GM15510 (cell line): ENCODE measurements around the gene GNAZ.

Experiments
- POLR2A ChIP-seq: IDR thresholded peaks from 3 replicates; pipeline ENCODE4 v1.6.1; 2011; ENCODE audit warnings: borderline replicate concordance; ENCODE audit not compliant: insufficient read length; ENCODE audit errors: extremely low read depth

The GNAZ gene

DNA sequence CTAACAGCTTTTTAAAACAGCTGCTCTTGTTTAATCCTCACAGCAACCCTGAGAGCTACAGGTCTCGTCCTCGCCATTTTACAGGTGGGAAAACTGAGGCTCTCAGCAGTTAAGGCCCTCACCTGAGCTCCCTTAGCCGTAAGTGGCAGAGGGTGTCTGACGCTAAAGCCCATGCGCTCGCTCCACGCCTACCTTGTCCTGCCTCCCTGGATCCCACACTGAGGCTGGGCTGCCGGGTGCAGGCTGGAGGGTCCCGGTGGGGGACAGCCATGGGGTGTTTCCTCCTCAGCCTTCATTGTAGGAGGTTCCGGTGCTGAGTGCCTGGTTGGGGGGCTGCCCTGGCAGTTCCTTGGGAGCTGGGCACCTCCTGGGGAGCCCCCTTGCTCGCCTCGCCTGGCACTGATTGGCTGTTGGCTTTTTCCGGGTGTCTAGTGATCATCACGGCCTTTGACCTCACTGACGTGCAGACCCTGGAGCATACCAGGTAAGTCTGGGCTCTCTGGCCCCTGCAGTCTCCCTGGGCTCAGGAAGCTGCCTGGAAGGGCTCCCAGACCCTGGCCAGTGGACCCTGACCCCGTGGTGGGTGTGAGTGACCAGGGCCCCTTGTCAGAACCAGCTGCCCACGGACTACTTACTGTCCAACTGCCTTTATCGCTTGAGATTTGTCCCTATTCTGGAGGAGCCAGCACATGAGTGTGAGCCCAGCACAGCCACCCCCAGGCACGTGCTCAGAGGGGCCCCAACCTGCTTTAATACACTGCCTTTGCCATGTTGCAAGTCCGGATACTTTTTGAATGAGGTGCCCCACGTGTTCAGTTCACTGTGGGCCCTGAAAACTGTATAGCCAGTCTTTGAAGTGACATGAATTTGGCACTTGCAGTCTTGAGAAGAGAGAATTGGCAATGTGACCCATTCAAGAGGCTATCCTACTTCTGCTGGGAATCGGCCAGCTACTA lies 87.5 kb downstream of the GNAZ start:
- no peak for TF ChIP-seq POLR2A

DNA sequence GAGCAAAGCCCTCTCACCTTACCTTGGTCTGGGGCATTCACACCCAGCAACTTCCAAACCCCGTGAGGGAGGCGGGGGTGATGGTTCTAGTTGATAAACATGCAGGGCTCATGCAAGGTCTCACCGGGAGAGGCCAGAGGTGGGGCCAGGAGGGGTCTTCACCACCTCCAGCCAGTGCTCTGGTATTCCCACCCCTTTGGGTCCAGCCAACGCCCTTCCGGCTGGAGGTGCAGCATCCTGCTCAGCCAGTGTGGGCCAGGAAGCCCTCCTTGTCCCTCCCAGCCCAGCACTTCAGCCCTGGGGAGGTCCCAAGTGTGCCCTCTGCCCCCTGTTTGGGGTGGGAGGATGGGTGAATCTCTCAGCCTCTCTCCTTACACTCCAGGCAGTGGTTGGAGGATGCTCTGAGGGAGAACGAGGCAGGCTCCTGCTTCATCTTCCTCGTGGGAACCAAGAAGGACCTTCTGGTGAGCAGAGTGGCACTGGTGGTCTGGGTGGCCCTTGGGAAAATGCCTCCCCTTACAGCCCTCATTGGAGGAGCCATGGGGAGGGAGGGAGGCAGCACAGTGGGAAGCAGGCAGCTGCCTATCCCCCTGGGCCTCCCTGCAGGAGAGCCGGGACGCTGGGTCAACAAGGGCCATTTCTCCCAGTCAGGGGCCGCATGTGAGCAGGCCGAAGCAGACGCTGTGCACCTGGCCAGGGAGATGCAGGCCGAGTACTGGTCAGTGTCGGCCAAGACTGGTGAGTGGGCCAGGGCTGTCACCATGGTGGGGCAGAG lies 88.4 kb downstream of the GNAZ start:
- no peak for TF ChIP-seq POLR2A

DNA sequence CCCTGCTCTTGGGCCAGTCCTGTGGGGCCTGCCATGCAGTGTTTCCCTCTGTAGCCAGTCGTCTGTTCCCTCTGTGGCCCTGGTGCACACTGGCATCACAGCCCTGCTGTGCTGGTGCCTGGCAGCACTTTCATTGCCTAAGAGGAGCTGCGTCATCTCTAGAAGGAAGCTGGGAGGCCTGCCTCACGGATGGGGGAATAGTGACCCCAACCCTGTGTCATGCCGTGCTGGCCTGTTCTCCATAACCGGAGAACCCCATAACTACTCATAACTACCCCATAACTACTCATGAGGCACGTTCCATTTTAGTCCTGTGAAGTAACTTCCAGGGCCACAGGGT lies 88.9 kb downstream of the GNAZ start:
- TF ChIP-seq POLR2A, result no peak

DNA sequence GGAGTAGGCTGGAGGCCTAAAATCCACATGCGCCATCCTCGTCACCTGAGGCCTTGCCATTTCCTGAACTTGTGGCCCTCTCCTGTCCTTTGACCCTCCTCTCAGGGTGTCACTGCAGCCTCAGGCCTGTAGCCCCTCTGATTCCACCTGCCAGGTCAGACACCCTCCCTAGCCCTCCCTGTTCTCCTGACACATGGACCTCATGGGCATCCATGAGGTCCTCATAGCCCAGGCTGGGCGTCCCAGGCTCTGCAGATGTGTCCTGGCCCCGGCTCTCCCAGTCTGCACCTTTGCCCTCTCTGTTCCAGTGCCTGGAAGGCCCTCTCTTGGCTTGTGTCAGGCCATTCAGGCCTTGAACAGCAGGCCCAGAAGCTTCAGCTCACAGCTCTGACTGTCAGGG lies 90.7 kb downstream of the GNAZ start:
- TF ChIP-seq POLR2A, result no peak

DNA sequence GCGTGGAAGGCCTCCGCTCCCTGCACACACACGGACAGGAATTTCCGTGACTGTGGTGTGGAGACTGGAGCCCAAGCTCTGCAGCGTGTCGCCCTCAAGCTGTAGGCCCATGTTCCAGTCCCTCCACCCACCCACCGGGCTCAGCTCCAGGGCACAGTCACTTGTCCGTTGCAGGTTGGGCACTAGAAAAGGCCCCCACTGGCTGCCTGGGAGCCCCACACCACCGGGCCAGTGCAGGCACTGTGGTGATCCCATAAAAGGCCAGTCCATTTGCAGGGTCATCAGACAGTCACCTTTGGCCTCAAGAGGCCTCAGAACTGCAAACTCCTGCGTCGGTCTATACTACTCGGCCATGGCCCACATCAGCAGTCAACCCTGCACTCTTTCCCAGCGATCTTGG lies 91.3 kb downstream of the GNAZ start:
- TF ChIP-seq POLR2A, result no peak

DNA sequence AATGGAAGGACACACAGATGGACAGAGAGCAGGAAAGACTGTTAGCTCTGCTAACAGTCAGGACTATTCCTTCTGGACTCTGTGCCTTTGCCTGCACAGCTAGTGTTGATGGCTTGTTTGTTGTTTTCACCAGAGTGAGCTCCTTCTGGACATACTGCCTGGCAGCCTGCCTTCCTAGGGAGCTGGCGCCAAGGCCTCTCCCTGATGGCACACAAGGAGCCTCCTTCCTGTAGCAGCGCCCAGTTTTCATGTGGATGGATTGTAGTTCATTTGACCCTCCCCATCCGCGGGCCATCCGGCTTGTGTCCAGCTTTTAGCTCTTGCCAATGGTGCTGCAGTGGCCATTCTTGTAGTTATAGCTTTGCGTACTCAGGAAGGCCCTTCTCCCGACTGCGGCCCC lies 93.3 kb downstream of the GNAZ start:
- no peak for TF ChIP-seq POLR2A

DNA sequence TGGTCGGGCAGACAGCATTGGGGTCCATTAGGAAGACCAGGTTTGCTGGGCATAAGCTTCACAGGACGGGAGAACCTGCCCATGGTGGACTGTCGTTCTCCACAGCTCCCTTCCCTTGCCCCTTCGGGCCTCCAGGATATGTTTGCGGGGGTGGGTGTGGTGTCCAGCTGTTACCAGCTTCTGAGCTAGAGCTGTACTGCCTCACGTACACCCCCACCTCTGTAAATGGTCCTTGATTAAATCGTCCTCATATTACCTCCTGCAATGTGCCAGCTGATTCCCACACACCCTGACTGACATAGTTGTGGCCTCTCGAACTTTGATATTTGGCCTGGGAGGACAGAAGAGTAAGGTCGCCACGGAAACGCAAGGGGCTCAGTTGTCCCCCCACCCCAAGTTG lies 93.8 kb downstream of the GNAZ start:
- TF ChIP-seq POLR2A, result no peak

DNA sequence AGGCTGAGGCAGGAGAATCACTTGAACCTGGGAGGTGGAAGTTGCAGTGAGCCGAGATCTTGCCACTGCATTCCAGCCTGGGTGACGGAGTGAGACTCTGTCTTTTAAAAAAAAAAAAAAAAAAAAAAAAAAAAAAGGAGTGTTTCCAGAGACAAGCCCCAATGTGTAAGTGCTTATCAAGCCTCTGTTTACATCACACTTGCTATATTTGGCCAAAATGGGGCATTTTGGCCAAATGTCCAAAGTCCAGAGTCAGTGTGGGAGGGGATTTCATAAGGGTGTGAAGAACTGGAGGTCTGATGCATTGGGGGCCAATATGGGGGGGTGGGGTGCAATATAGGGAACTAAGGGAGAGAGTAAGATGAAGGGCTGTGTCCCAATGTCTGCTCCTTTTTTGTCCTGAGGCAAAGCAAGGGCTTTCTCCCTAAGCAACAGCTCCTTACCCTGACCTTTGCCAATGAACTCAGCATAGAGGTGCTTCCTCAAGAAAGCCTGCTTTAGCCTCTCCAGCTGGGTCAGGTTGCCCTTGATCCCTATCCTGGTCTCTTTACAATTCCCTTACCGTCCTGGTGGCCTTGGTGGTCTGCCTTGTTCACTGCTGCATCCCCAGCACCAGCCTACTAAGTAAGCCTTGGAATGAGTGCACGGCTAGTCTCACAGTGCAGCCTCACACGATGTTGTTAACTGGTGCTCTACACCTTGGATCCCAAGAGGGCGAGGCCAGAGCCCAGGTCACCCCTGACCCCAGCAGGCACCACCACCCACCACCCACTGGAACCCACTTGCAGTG lies 95.9 kb downstream of the GNAZ start:
- TF ChIP-seq POLR2A, result no peak

DNA sequence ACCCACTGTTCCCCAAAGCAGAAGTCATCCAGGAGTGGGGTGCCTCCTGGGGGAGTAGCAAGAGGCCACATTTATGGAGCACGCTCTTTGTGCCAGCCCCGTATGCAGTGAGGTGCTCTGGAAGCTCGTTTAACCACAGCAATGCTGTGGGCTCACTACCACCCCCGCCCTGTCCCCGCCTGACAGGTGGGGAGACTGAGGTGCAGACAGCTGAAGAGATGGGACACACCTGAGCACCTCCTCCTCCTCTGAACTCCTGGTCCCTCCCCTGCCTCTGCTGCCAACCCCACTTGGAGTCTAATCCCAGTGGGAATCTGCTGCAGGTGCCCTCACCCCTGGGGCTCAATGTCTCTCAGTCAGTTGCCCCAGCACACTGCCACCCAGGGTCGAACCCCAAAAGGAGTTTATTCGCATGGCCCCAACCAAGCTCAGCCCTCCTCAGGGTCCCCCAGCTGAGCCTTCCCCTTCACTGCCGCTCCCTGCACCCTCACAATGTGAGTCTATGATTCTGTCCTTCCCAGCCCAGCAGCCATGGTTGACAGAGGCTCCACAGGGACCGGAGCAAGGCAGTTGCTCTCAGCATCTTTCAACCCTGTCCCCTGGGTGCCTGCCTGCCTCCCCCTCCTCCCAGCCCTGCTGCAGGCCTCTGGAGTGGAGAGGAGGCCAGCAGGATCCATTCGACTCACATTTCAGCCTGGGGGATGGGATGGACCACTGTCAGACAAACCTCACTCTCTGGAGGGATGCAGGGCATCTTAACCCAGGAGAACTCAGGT lies 96.7 kb downstream of the GNAZ start:
- no peak for TF ChIP-seq POLR2A

DNA sequence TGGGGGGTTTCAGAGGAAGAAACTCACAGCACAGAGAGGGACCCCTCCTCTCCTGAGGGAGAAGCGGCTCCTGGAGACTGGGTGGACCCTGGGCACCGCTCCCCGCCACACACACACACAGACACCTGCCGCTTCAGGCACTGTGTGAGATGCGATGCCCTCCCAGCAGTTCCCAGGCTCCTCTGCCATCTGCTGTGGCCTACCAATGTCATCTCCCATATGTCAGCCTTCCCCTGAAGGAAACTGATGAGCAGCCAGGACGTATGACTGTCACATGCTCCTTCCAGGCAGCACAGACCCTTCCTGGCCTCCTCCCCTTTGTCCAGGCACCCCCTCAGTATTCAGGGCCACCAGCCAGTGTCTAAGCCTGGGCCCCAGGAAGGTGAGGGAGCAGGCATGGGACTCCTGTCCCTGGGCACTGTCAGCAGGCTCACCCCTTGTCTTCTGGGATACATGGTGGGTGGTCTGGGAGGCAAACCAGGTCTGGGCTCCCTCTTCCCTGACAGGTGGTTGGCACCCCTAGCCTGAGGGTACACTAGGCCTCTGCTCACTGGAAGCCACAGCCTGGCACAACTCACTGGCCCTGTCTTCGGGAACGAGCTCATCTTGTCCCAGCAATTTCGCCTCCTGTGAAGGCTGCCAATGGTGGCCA lies 98.2 kb downstream of the GNAZ start:
- TF ChIP-seq POLR2A, result no peak

DNA sequence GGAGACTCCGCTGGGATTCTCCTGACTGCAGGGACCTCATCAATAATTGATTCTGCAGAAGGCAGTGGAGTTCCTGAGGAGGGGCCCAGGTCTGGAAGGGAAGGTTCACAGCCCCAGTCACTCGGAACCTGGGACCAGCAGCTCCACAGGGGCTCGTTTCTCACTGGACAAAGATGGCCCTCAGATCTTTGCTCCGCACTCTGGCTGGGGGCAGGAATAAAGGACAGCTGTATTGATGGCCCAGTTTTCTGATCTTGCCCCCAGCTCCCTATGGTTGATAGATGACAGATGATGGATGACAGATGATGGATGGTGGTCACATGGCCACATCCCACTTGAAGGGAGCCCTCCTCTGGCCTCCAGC lies 98.7 kb downstream of the GNAZ start:
- no peak for TF ChIP-seq POLR2A
